ENCODE data around the gene KTN1. TPM values are rescaled to one million over a fixed set of nuclear protein-coding genes. Genes with fewer than 3 reads are reported as not detected.

KTN1 gene
- total RNA-seq, 1 donor from 2014 or later: 135 TPM

- no peak overlapping the region for H3K27ac Mint-ChIP-seq
- no peaks in the 10 kb centered on the region for H3K27me3 Mint-ChIP-seq (ENCODE audit: low read depth)
- H3K36me3 Mint-ChIP-seq (ENCODE audit: low read depth): no peaks in the 10 kb centered on the region
- intact Hi-C loops (cut with micrococcal nuclease): no loop called here
- H3K4me1 Mint-ChIP-seq (ENCODE audit: low read depth): peaks cover 5% of the 10 kb centered on the region
- no peaks in the 10 kb centered on the region for H3K9me3 Mint-ChIP-seq
- H3K4me3 Mint-ChIP-seq (ENCODE audit: low read depth): no peak overlapping the region
- no peak for DNase-seq (ENCODE audit: low spot score)
Observed at GRCh38 chr14:55720796-55721195, 140.8 kb downstream of the KTN1 start.

- Mint-ChIP-seq H3K36me3 (ENCODE audit: low read depth) (no peaks in the 10 kb centered on the region), H3K27ac (no peak overlapping the region), H3K4me3 (ENCODE audit: low read depth) (no peak overlapping the region), H3K4me1 (ENCODE audit: low read depth) (peaks cover 5% of the 10 kb centered on the region), H3K9me3 (no peaks in the 10 kb centered on the region), H3K27me3 (ENCODE audit: low read depth) (no peaks in the 10 kb centered on the region)
- intact Hi-C loops (cut with micrococcal nuclease): no loop called here
- no peak for DNase-seq (ENCODE audit: low spot score)
Observed at GRCh38 chr14:55721353-55721752, 141.3 kb downstream of the KTN1 start.

DNA sequence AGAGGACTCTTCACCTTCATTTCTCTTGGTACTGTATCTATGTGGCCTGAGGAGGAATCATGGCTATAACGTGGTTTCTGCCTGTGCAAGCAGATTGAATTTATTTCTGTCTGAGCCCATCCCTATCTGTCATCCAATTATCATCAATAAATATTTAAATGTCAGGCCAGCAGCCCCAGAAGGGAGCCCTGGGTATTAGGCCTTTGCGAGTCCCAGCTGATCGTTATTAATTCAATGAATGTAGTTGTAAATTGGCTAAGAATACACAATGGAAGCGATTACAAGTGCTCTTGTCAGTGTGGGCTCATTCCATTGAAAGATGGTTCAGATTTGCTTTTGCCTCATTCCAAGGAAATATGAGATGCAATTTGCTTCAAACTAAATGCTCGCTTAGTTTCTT lies 142.0 kb downstream of the KTN1 start:
- Mint-ChIP-seq H3K27ac (no peak overlapping the region), H3K4me3 (ENCODE audit: low read depth) (no peak overlapping the region), H3K36me3 (ENCODE audit: low read depth) (no peaks in the 10 kb centered on the region), H3K27me3 (ENCODE audit: low read depth) (no peaks in the 10 kb centered on the region), H3K4me1 (ENCODE audit: low read depth) (peaks cover 5% of the 10 kb centered on the region), H3K9me3 (no peaks in the 10 kb centered on the region)
- intact Hi-C loops (cut with micrococcal nuclease): no loop called here
- no peak for DNase-seq (ENCODE audit: low spot score)

DNA sequence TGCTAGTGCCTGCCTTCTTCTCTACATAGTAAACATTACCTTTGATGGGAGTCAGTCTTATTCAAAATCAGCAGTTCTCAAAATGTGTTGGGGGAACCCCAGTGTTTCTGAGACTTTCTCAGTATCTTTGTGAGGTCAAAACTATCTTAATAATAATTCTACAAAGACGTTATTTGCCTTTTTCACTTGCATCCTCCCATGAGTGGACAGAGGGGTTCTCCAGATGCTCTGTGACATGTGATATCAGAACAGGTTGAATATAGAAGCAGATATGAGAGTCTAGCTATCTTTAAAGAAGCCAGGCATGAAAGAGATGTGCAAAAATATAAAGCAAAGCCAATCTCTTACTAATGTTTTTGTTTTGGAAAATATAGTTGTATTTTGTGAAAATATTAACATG lies 144.7 kb downstream of the KTN1 start:
- Mint-ChIP-seq H3K4me1 (ENCODE audit: low read depth) (peaks cover 5% of the 10 kb centered on the region), H3K9me3 (no peaks in the 10 kb centered on the region)
- intact Hi-C loops (cut with micrococcal nuclease): no loop called here

DNA sequence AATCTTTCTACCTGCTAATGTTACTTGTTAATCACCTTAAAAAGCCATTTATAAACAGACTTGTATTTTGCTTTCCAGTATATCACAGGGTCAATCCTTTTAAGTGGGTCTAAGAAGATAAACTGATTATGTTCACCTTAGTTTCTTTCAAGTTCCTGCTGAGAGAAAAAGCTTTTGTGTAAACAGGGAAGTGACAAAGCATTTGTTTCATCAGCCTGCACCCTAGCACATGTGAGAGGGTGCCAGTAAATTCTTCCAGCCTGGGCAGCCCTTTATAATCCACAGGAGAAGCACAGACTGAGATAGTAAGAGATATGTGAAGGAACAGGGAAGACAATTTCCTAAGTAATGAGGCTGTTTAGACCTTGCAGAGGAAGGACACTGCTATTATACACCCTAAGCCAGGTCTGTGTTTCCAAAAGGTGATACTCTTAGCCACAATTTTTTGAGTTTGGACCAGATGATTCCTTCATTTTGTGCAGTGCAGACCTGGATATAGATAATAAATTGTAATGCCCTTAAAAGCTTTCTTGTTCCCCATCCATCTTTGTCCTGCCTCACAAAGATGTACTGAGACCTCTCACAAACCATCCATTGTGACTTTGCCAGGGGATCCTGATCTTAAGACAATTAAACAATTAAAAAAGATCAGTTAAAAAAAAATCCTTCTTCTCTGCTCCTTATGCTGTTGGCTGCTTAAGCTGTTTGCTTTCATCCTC lies 150.7 kb downstream of the KTN1 start:
- H3K27ac Mint-ChIP-seq: no peak overlapping the region
- no peaks in the 10 kb centered on the region for H3K9me3 Mint-ChIP-seq
- no peak overlapping the region for H3K4me3 Mint-ChIP-seq (ENCODE audit: low read depth)
- no peaks in the 10 kb centered on the region for H3K4me1 Mint-ChIP-seq (ENCODE audit: low read depth)
- H3K27me3 Mint-ChIP-seq (ENCODE audit: low read depth): peaks cover 8% of the 10 kb centered on the region
- intact Hi-C loops (cut with micrococcal nuclease): loop anchor here (10.0 kb wide), 1 partner anchor 744 kb away; no protein-coding TSS in a partner anchor
- no peak for DNase-seq (ENCODE audit: low spot score)
- H3K36me3 Mint-ChIP-seq (ENCODE audit: low read depth): no peaks in the 10 kb centered on the region

More for the DNA sequence above, 144.7 kb downstream of the KTN1 start:
- peaks cover 3% of the 10 kb centered on the region for H3K27me3 Mint-ChIP-seq (ENCODE audit: low read depth)
- no peak overlapping the region for H3K4me3 Mint-ChIP-seq (ENCODE audit: low read depth)
- no peak overlapping the region for H3K27ac Mint-ChIP-seq
- DNase-seq (ENCODE audit: low spot score): no peak
- no peaks in the 10 kb centered on the region for H3K36me3 Mint-ChIP-seq (ENCODE audit: low read depth)

DNA sequence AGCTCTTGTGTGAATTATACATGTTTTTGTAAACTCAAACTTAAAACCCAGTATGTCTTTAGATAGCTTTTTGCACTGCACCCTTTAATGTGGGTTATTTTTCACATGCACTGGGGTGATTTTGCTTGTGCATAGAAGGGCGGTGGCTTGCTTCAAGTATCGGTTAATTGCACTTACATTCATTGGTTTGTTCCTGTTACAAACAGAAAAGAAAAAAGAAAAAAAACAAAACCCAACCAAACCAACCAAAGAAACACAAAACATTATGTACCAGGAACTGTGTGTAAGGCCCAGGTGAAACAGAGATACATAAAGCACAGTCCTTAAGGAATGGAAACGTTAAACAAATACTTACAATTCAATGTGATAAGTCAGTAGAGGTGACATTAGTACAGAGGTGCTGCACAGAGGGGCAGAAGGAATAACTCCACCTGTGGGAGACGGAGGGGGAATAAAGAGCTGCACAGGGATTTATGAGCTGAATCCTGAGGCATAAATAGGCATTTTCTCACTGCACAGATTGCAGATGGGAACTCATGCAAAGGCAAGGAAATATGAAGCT lies 151.4 kb downstream of the KTN1 start:
- Mint-ChIP-seq H3K4me3 (ENCODE audit: low read depth) (no peak overlapping the region), H3K27me3 (ENCODE audit: low read depth) (peaks cover 8% of the 10 kb centered on the region), H3K9me3 (peaks cover 2% of the 10 kb centered on the region), H3K36me3 (ENCODE audit: low read depth) (no peaks in the 10 kb centered on the region), H3K4me1 (ENCODE audit: low read depth) (no peaks in the 10 kb centered on the region), H3K27ac (no peak overlapping the region)
- intact Hi-C loops (cut with micrococcal nuclease): loop anchor here (10.0 kb wide), 1 partner anchor 743 kb away; no protein-coding TSS in a partner anchor
- no peak for DNase-seq (ENCODE audit: low spot score)

DNA sequence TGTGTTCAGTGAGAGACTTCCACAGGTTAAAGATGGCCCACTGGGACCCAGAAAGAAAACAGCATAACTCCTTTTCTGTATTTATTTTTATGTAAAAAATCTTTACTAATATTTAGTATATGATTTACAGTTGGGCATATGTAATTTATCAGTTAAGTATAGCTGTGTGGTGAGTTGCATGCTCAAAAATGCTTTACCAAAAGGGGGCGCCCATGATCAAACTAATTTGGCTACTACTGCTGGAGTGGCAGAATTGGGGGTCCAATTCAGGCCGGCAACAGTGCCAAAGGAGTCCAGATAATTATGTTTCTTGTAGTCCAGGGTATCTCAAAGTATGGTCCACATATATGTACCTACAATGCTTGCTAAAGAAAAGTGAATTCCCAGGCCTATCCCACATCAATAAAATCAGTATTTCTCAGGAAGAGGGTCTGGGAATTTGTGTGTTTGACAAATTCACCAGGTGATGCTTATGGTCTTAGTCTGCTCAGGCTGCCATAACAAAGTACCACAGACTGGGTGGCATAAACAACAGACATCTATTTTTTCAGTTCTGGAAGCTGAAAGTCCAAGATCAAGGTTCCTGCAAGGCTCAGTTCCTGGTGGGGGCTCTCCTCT lies 152.0 kb downstream of the KTN1 start:
- Mint-ChIP-seq H3K9me3 (peaks cover 3% of the 10 kb centered on the region), H3K4me1 (ENCODE audit: low read depth) (no peaks in the 10 kb centered on the region), H3K36me3 (ENCODE audit: low read depth) (no peaks in the 10 kb centered on the region), H3K27ac (no peak overlapping the region), H3K27me3 (ENCODE audit: low read depth) (peaks cover 8% of the 10 kb centered on the region), H3K4me3 (ENCODE audit: low read depth) (no peak overlapping the region)
- intact Hi-C loops (cut with micrococcal nuclease): loop anchor here (10.0 kb wide), 1 partner anchor 743 kb away; no protein-coding TSS in a partner anchor
- DNase-seq (ENCODE audit: low spot score): peak; percentile 20

- Mint-ChIP-seq H3K27me3 (ENCODE audit: low read depth) (peaks cover 8% of the 10 kb centered on the region), H3K9me3 (peaks cover 3% of the 10 kb centered on the region), H3K27ac (no peak overlapping the region), H3K4me3 (ENCODE audit: low read depth) (no peak overlapping the region), H3K4me1 (ENCODE audit: low read depth) (no peaks in the 10 kb centered on the region), H3K36me3 (ENCODE audit: low read depth) (no peaks in the 10 kb centered on the region)
- intact Hi-C loops (cut with micrococcal nuclease): loop anchor here (10.0 kb wide), 1 partner anchor 741 kb away; no protein-coding TSS in a partner anchor
- DNase-seq (ENCODE audit: low spot score): no peak
Observed at GRCh38 chr14:55733599-55733998, 153.6 kb downstream of the KTN1 start.

Other genes with a start within 250 kb of the KTN1 start
- gene ATG14, start 168.4 kb upstream of the KTN1 start, total RNA-seq: 4.3 and 4.6 TPM in 2 replicates
- gene TBPL2, start 139.6 kb upstream of the KTN1 start, total RNA-seq: not detected in 2 replicates